Common myeloid progenitor, CD34-positive (primary cell): Measurements from ENCODE around the gene MPIG6B.

Experiments
- CTCF ChIA-PET: fragments of 350-600 bp; sonication (Branson Sonifier 250); formaldehyde crosslinking; loops from one replicate; lab custom pipeline; 2021; ENCODE audit warnings: antibody characterized with exemption; lab: Charles Lee
- POLR2A ChIA-PET: fragments of 350-600 bp; sonication (Branson Sonifier 250); formaldehyde crosslinking; loops from one replicate; lab custom pipeline; 2021; ENCODE audit warnings: antibody characterized with exemption; lab: Charles Lee
- DNase-seq, 3 donors: peaks; one replicate each; pipeline versions ENCODE4 v3.0.0 to v3.0.0-alpha.2; 2013
- H3K27ac ChIP-seq, 2 experiments: 1 replicate in 1 of 2; 2 replicates in 1 of 2; pipeline ENCODE4 v1.7.0; 2013; ENCODE audit warnings: inconsistent platforms in 2 of 2, low read length in 2 of 2, mild to moderate bottlenecking in 2 of 2, low read depth in 1 of 2, moderate library complexity in 1 of 2; ENCODE audit not compliant: severe bottlenecking in 2 of 2, insufficient read depth in 1 of 2, poor library complexity in 1 of 2
- H3K27me3 ChIP-seq, 5 experiments: replicated peaks in 2 of 5; 1 replicate in 3 of 5; 2 replicates in 2 of 5; pipeline versions ENCODE4 v1.6.1 to v1.7.0; 2013; ENCODE audit warnings: low read length in 4 of 5, mild to moderate bottlenecking in 2 of 5, moderate library complexity in 2 of 5, inconsistent platforms in 1 of 5; ENCODE audit not compliant: insufficient read depth in 5 of 5, control insufficient read depth in 4 of 5
- H3K36me3 ChIP-seq, 4 experiments: 1 replicate in 2 of 4; 2 replicates in 2 of 4; pipeline versions ENCODE4 v1.6.1 to v1.7.0; 2013; ENCODE audit warnings: low read length in 3 of 4, control low read depth in 1 of 4, mild to moderate bottlenecking in 1 of 4; ENCODE audit not compliant: control insufficient read depth in 4 of 4, insufficient read depth in 4 of 4
- H3K4me1 ChIP-seq, 4 experiments: 1 replicate in 3 of 4; 2 replicates in 1 of 4; pipeline versions ENCODE4 v1.6.1 to v1.7.1; 2013; ENCODE audit warnings: low read length in 3 of 4, mild to moderate bottlenecking in 3 of 4, control low read depth in 1 of 4, inconsistent platforms in 1 of 4, moderate library complexity in 1 of 4; ENCODE audit not compliant: control insufficient read depth in 4 of 4, insufficient read depth in 4 of 4; ENCODE audit errors: control extremely low read depth in 1 of 4
- H3K4me3 ChIP-seq, 7 experiments: 1 replicate in 4 of 7; 2 replicates in 3 of 7; pipeline versions ENCODE4 v1.5.1 to v1.7.0; 2013; ENCODE audit warnings: mild to moderate bottlenecking in 7 of 7, low read length in 6 of 7, moderate library complexity in 6 of 7, inconsistent platforms in 2 of 7, low read depth in 2 of 7, control low read depth in 1 of 7; ENCODE audit not compliant: insufficient read depth in 4 of 7, control insufficient read depth in 1 of 7; ENCODE audit errors: extremely low read depth in 1 of 7
- H3K9me3 ChIP-seq, 5 experiments: 1 replicate in 4 of 5; 2 replicates in 1 of 5; pipeline versions ENCODE4 v1.6.1 to v1.7.1; 2013; ENCODE audit warnings: low read length in 4 of 5, mild to moderate bottlenecking in 2 of 5, inconsistent platforms in 1 of 5, low read depth in 1 of 5, moderate library complexity in 1 of 5; ENCODE audit not compliant: control insufficient read depth in 4 of 5, insufficient read depth in 2 of 5; ENCODE audit errors: control extremely low read depth in 1 of 5
- WGBS: methylation state at CpG from one replicate; pipeline ENCODE4 v1.1.5; 2013; ENCODE audit not compliant: insufficient coverage; 5-methylcytosine and 5-hydroxymethylcytosine counted together

The MPIG6B gene

GRCh38 chr6:31719001-31719400 is 4.2 kb upstream of the MPIG6B start:
- no peaks in the 10 kb centered on the region for H3K27me3 ChIP-seq
- no peak overlapping the region for H3K4me3 ChIP-seq
- H3K9me3 ChIP-seq: no peaks in the 10 kb centered on the region
- peaks cover 2 to 28% (median 19%) of the 10 kb centered on the region in 4 experiments for H3K4me1 ChIP-seq
- no peak for DNase-seq
- POLR2A ChIA-PET: no interaction called here
- H3K27ac ChIP-seq: no peak overlapping the region
- 89% methylated on average over 4 of the region's 6 CpGs for WGBS
- no peaks in the 10 kb centered on the region for H3K36me3 ChIP-seq
- CTCF ChIA-PET: no interaction called here

- Histone ChIP-seq H3K9me3 (no peaks in the 10 kb centered on the region), H3K27me3 (no peaks in the 10 kb centered on the region), H3K4me3 (no peak overlapping the region), H3K36me3 (peaks cover 0 to 3% (median 1%) of the 10 kb centered on the region in 4 experiments), H3K27ac (no peak overlapping the region), H3K4me1 (peaks cover 0 to 30% (median 23%) of the 10 kb centered on the region in 4 experiments)
- ChIA-PET POLR2A (no interaction called here), CTCF (interaction anchor here (0.9 to 2.4 kb wide), 4 partner anchors 9 to 110 kb away, joined by 3 to 6 read pairs (median 4); no protein-coding TSS in a partner anchor)
- no peak for DNase-seq
- 100% methylated on average over 5 of the region's 5 CpGs for WGBS
These were observed 2.9 kb upstream of the MPIG6B start for GRCh38 chr6:31720196-31720770.

GRCh38 chr6:31721351-31722020 is 1.7 kb upstream of the MPIG6B start, which contains the start of gene LY6G6C:
Gene LY6G6C, minus strand, starts transcription at chr6:31721746. Its CDS starts 67 bp downstream, at chr6:31721679.
- CTCF ChIA-PET: interaction anchor here (1.0 to 9.4 kb wide), 6 partner anchors 8 to 92 kb away, joined by 3 to 136 read pairs (median 3); partner anchors contain the start of genes LY6G6D and MSH5
- peaks cover 4 to 39% (median 31%) of the 10 kb centered on the region in 4 experiments for H3K4me1 ChIP-seq
- peaks cover 0 to 13% (median 5%) of the 10 kb centered on the region in 4 experiments for H3K36me3 ChIP-seq
- H3K4me3 ChIP-seq: no peak within 1 kb of the TSS
- H3K27me3 ChIP-seq: no peaks in the 10 kb centered on the region
- H3K9me3 ChIP-seq: no peaks in the 10 kb centered on the region
- H3K27ac ChIP-seq: no peak within 1 kb of the TSS
- WGBS: 100% methylated on average over 1 of the region's 4 CpGs
- POLR2A ChIA-PET: interaction anchor here (0.6 kb wide), 1 partner anchor 8 kb away, joined by 3 read pairs; no protein-coding TSS in a partner anchor
- no peak for DNase-seq

GRCh38 chr6:31722173-31722572 is 1.0 kb upstream of the MPIG6B start:
- POLR2A ChIA-PET: no interaction called here
- no peaks in the 10 kb centered on the region for H3K27me3 ChIP-seq
- no peak for DNase-seq
- CTCF ChIA-PET: interaction anchor here (1.0 to 9.4 kb wide), 5 partner anchors 9 to 56 kb away, joined by 3 to 136 read pairs (median 3); partner anchors contain the start of genes LY6G6D and MSH5
- no peaks in the 10 kb centered on the region for H3K9me3 ChIP-seq
- no peak overlapping the region for H3K4me3 ChIP-seq
- peaks cover 0 to 20% (median 8%) of the 10 kb centered on the region in 4 experiments for H3K36me3 ChIP-seq
- H3K4me1 ChIP-seq: peaks cover 11 to 46% (median 38%) of the 10 kb centered on the region in 4 experiments
- H3K27ac ChIP-seq: no peak overlapping the region
- 89% methylated on average over 3 of the region's 3 CpGs for WGBS

- CTCF ChIA-PET: interaction anchor here (1.0 to 19.7 kb wide), 14 partner anchors 9 to 106 kb away, joined by 3 to 268 read pairs (median 6); partner anchors contain the start of genes LY6G6D, LY6G6F, MSH5 and SAPCD1
- POLR2A ChIA-PET: interaction anchor here (1.2 to 2.6 kb wide), 3 partner anchors 12 to 107 kb away, joined by 6 to 21 read pairs (median 16); partner anchors contain the start of gene MSH5
- no peak for DNase-seq
- Histone ChIP-seq H3K36me3 (peaks cover 0 to 26% (median 9%) of the 10 kb centered on the region in 4 experiments), H3K9me3 (no peaks in the 10 kb centered on the region), H3K4me3 (peak overlapping the region in 4 of 7 experiments; percentile 32 to 69 (median 62)), H3K27me3 (no peaks in the 10 kb centered on the region), H3K4me1 (peaks cover 13 to 65% (median 57%) of the 10 kb centered on the region in 4 experiments), H3K27ac (peak overlapping the region in 1 of 2 experiments; percentile 65)
- 90% methylated on average over 22 of the region's 25 CpGs for WGBS
These were observed 963 bp downstream of the MPIG6B start for GRCh38 chr6:31723980-31724691.

GRCh38 chr6:31725502-31726350 is 2.6 kb downstream of the MPIG6B start:
- Histone ChIP-seq H3K36me3 (peaks cover under 1 to 28% (median 12%) of the 10 kb centered on the region in 4 experiments), H3K4me1 (peaks cover 13 to 74% (median 68%) of the 10 kb centered on the region in 4 experiments), H3K27ac (peak overlapping the region in 1 of 2 experiments; percentile 88), H3K4me3 (no peak overlapping the region), H3K27me3 (no peaks in the 10 kb centered on the region), H3K9me3 (no peaks in the 10 kb centered on the region)
- ChIA-PET POLR2A (interaction anchor here (0.7 to 1.2 kb wide), 3 partner anchors 10 to 105 kb away, joined by 3 to 6 read pairs (median 3); partner anchors contain the start of gene LY6G6D), CTCF (interaction anchor here (0.8 to 19.7 kb wide), 10 partner anchors 10 to 110 kb away, joined by 3 to 268 read pairs (median 6); partner anchors contain the start of genes CLIC1, LY6G6D, MSH5 and SAPCD1)
- DNase-seq: no peak
- 61% methylated on average over 8 of the region's 12 CpGs for WGBS
